Ishikawa (cell line): ENCODE data around the gene EYA4.

Experiments used
- CEBPB ChIP-seq: IDR thresholded peaks from 2 replicates; pipeline ENCODE4 v1.6.1; 2012
- CREB1 ChIP-seq: IDR thresholded peaks from 2 replicates; pipeline ENCODE4 v1.6.1; 2012; ENCODE audit warnings: low read depth
- EGR1 ChIP-seq: IDR thresholded peaks from 2 replicates; pipeline ENCODE4 v1.6.1; 2012
- EP300 ChIP-seq: IDR thresholded peaks from 2 replicates; pipeline ENCODE4 v1.6.1; 2012; ENCODE audit warnings: borderline replicate concordance
- FOXM1 ChIP-seq: IDR thresholded peaks from 2 replicates; pipeline ENCODE4 v1.6.1; 2012; ENCODE audit warnings: low read depth, borderline replicate concordance
- MAX ChIP-seq: IDR thresholded peaks from 2 replicates; pipeline ENCODE4 v1.6.1; 2012
- RAD21 ChIP-seq: IDR thresholded peaks from 2 replicates; pipeline ENCODE4 v1.6.1; 2012; ENCODE audit warnings: low read depth
- REST ChIP-seq: IDR thresholded peaks from 2 replicates; pipeline ENCODE4 v1.6.1; 2012; ENCODE audit warnings: low read depth, mild to moderate bottlenecking
- TAF1 ChIP-seq: IDR thresholded peaks from 2 replicates; pipeline ENCODE4 v1.6.1; 2012; ENCODE audit warnings: low read depth, mild to moderate bottlenecking
- TEAD4 ChIP-seq: IDR thresholded peaks from 2 replicates; pipeline ENCODE4 v1.6.1; 2012
- USF1 ChIP-seq: IDR thresholded peaks from 2 replicates; pipeline ENCODE4 v1.6.1; 2012
- YY1 ChIP-seq: IDR thresholded peaks from 2 replicates; pipeline ENCODE4 v1.6.1; 2012; ENCODE audit warnings: low read depth

- no peak for TF ChIP-seq RAD21
- TF ChIP-seq TAF1: no peak
- TF ChIP-seq MAX: no peak
- TF ChIP-seq REST: no peak
- TF ChIP-seq CEBPB: no peak
- no peak for TF ChIP-seq EP300
- TF ChIP-seq CREB1: no peak
- TF ChIP-seq EGR1: no peak
- no peak for TF ChIP-seq USF1
- no peak for TF ChIP-seq YY1
- no peak for TF ChIP-seq FOXM1
- no peak for TF ChIP-seq TEAD4
Observed at GRCh38 chr6:133277900-133278545, 36.9 kb downstream of the EYA4 start.
